ENCODE data around the gene ITPR1. TPM values are rescaled to one million over a fixed set of nuclear protein-coding genes. Genes with fewer than 3 reads are reported as not detected.

Gene ITPR1
- total and polyA plus RNA-seq, 10 of the 15 experiments (the other 5 are each of a cell fraction or from before 2014, with no cell fraction given) = 12.2 to 239 (median 28.4) TPM

DNA sequence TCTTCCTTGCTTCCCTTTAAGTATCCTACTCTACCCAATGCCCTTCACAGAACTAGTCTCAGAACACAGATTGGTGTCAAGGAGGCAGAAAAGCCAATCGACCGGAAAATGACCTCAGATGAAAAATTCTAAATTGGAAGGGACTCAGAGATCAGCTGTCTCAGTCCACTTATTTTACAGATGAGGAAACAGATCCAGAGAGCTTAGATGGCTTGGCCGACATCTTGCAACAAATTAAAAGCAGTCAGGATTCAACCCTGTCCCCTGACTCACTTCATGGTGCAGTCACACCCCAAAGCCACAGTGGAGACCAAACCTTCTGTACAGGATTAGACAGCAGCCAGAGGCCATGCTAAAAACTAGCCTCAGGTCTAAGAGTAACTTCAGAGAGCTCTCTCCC lies 316.8 kb downstream of the ITPR1 start:
- H4K20me1 ChIP-seq (ENCODE audit: control insufficient read depth, insufficient read depth) = no peaks in the 10 kb centered on the region

More for the DNA sequence above, 316.8 kb downstream of the ITPR1 start:
- intact Hi-C loops (cut with micrococcal nuclease; ENCODE audit: unreplicated experiment) = no loop called here
- no peak overlapping the region for H2AFZ ChIP-seq (ENCODE audit: control insufficient read depth, low read depth, low read length)
- ChIA-PET CTCF (interaction anchor here (0.5 to 6.3 kb wide), 8 partner anchors 10 to 248 kb away, joined by 3 to 24 read pairs (median 4); no protein-coding TSS in a partner anchor), RAD21 (ENCODE audit: unreplicated experiment) (interaction anchor here (1.2 kb wide), 1 partner anchor 98 kb away, joined by 3 read pairs; no protein-coding TSS in a partner anchor), POLR2A (interaction anchor here (0.6 kb wide), 1 partner anchor 129 kb away, joined by 5 read pairs; no protein-coding TSS in a partner anchor), SMC1A (ENCODE audit: uncharacterized antibody, unreplicated experiment) (interaction anchor here (0.7 to 3.1 kb wide), 10 partner anchors 12 to 98 kb away, joined by 3 to 13 read pairs (median 4); no protein-coding TSS in a partner anchor)
- H3K4me2 ChIP-seq (ENCODE audit: control insufficient read depth, insufficient read depth) = no peak overlapping the region
- no TSS peak for BruUV-seq (replicated peaks)
- H3K27me3 ChIP-seq (replicated peaks in 1 of 2; ENCODE audit: control insufficient read depth in 2 of 2, insufficient read depth in 2 of 2, low read length in 1 of 2) = no peaks in the 10 kb centered on the region
- no peak for FAIRE-seq
- TF ChIP-seq YY1 (IDR thresholded peaks at IDR 0.05; ENCODE audit: low read depth, low read length) = no peak
- TF ChIP-seq NR2C1 (IDR thresholded peaks at IDR 0.05) = no peak
- TF ChIP-seq BRCA1 (IDR thresholded peaks at IDR 0.05; ENCODE audit: low read depth, low read length) = no peak
- TF ChIP-seq, protein P1, sequence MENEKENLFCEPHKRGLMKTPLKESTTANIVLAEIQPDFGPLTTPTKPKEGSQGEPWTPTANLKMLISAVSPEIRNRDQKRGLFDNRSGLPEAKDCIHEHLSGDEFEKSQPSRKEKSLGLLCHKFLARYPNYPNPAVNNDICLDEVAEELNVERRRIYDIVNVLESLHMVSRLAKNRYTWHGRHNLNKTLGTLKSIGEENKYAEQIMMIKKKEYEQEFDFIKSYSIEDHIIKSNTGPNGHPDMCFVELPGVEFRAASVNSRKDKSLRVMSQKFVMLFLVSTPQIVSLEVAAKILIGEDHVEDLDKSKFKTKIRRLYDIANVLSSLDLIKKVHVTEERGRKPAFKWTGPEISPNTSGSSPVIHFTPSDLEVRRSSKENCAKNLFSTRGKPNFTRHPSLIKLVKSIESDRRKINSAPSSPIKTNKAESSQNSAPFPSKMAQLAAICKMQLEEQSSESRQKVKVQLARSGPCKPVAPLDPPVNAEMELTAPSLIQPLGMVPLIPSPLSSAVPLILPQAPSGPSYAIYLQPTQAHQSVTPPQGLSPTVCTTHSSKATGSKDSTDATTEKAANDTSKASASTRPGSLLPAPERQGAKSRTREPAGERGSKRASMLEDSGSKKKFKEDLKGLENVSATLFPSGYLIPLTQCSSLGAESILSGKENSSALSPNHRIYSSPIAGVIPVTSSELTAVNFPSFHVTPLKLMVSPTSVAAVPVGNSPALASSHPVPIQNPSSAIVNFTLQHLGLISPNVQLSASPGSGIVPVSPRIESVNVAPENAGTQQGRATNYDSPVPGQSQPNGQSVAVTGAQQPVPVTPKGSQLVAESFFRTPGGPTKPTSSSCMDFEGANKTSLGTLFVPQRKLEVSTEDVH (IDR thresholded peaks at IDR 0.05; ENCODE audit: low read depth, partially characterized antibody) = no peak
- no peak for TF ChIP-seq SUZ12 (IDR thresholded peaks at IDR 0.05; ENCODE audit: unreplicated experiment)
- TF ChIP-seq EED (IDR thresholded peaks at IDR 0.05; ENCODE audit: low read depth) = no peak
- TF ChIP-seq, protein P2, sequence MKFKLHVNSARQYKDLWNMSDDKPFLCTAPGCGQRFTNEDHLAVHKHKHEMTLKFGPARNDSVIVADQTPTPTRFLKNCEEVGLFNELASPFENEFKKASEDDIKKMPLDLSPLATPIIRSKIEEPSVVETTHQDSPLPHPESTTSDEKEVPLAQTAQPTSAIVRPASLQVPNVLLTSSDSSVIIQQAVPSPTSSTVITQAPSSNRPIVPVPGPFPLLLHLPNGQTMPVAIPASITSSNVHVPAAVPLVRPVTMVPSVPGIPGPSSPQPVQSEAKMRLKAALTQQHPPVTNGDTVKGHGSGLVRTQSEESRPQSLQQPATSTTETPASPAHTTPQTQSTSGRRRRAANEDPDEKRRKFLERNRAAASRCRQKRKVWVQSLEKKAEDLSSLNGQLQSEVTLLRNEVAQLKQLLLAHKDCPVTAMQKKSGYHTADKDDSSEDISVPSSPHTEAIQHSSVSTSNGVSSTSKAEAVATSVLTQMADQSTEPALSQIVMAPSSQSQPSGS (IDR thresholded peaks at IDR 0.05; ENCODE audit: low read length) = no peak
- no peak for TF ChIP-seq ATF7 (IDR thresholded peaks at IDR 0.05; ENCODE audit: low read depth)
- TF ChIP-seq RUNX3 (IDR thresholded peaks at IDR 0.05; ENCODE audit: low read length) = no peak
- TF ChIP-seq BCL11A (IDR thresholded peaks at IDR 0.05; ENCODE audit: low read depth, low read length) = no peak
- TF ChIP-seq SPI1 (IDR thresholded peaks at IDR 0.05; ENCODE audit: borderline replicate concordance, insufficient read depth, low read depth, low read length) = no peak
- TF ChIP-seq TCF12 (IDR thresholded peaks at IDR 0.05; ENCODE audit: low read depth, low read length) = no peak
- no peak for TF ChIP-seq NR2F1 (conservative IDR thresholded peaks at IDR 0.05)
- TF ChIP-seq SIN3A (IDR thresholded peaks at IDR 0.05; ENCODE audit: low read depth, low read length) = no peak
- no peak for TF ChIP-seq JUND (IDR thresholded peaks at IDR 0.05; ENCODE audit: low read depth, low read length)
- TF ChIP-seq, protein P3, sequence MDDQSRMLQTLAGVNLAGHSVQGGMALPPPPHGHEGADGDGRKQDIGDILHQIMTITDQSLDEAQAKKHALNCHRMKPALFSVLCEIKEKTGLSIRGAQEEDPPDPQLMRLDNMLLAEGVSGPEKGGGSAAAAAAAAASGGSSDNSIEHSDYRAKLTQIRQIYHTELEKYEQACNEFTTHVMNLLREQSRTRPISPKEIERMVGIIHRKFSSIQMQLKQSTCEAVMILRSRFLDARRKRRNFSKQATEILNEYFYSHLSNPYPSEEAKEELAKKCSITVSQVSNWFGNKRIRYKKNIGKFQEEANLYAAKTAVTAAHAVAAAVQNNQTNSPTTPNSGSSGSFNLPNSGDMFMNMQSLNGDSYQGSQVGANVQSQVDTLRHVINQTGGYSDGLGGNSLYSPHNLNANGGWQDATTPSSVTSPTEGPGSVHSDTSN (IDR thresholded peaks at IDR 0.05; ENCODE audit: insufficient replicate concordance, low read depth, low read length) = no peak
- no peaks in the 10 kb centered on the region for H3K79me2 ChIP-seq (ENCODE audit: control insufficient read depth, insufficient read depth, low read length)
- H3K36me3 ChIP-seq (ENCODE audit: control insufficient read depth in 2 of 2, insufficient read depth in 2 of 2, low read length in 1 of 2) = peaks cover 13 to 25% of the 10 kb centered on the region in 2 experiments
- H3K4me1 ChIP-seq (ENCODE audit: control insufficient read depth, insufficient read depth, low read length) = no peaks in the 10 kb centered on the region
- ATAC-seq = no peak
- 91% methylated on average over 3 of the region's 3 CpGs for WGBS (ENCODE audit: insufficient coverage, insufficient replicate concordance, low lambda C conversion rate, missing lambda C conversion rate)
- H3K9ac ChIP-seq (ENCODE audit: control insufficient read depth, insufficient read depth, low read length) = no peak overlapping the region
- DNase-seq (ENCODE audit: low read depth, low spot score) = no peak
- H3K9me3 ChIP-seq (replicated peaks; ENCODE audit: control insufficient read depth, insufficient read depth, low read length) = no peaks in the 10 kb centered on the region
- H3K4me3 ChIP-seq = no peak overlapping the region
- no peak overlapping the region for H3K27ac ChIP-seq (ENCODE audit: control insufficient read depth, insufficient read depth)
- in situ Hi-C loops (cut with MboI) = no loop called here

Measured in GM12878 (cell line).